Vagina (tissue), 2 donors: ENCODE results near the gene CHRM4.

Source experiments
- POLR2A ChIP-seq, 2 donors: fragments of 450-650 bp; IDR thresholded peaks; one replicate each; pipeline ENCODE4 v1.6.1; 2017; ENCODE audit warnings: antibody characterized with exemption in 2 of 2, mild to moderate bottlenecking in 2 of 2, moderate library complexity in 2 of 2
- POLR2AphosphoS5 ChIP-seq, 2 donors: sonication (generic); formaldehyde crosslinking; IDR thresholded peaks; one replicate each; pipeline ENCODE4 v1.9.0; 2017; ENCODE audit warnings: antibody characterized with exemption in 2 of 2, mild to moderate bottlenecking in 2 of 2, low read depth in 1 of 2; ENCODE audit not compliant: insufficient read depth in 1 of 2

DNA sequence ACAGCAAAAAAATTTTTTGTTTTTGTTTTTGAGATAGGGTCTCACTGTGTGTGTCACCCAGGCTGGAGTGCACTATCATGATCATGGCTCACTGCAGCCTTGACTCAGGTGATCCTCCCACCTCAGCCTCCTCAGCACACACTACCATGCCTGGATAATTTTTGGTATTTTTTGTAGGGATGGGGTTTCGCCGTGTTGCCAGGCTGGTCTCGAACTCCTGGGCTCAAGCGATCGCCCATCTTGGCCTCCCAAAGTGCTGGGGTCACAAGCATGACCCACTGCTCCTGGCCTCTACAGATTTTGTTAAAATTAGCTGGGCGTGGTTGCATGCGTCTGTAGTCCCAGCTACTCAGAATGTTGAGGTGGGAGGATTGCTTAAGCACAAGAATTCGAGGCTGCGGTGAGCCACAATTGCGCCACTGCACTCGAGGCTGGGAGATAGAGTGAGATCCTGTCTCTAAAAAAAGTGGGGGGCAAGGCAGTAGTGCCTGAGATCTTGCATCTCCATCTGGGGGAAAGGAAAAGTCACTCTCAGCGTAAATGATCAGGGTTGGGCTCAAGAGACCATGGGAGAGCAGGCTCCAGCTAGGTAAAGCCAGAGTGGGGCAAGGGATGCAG, 54.9 kb downstream of the CHRM4 start:
- TF ChIP-seq POLR2A (IDR thresholded peaks at IDR 0.05) (no peak), POLR2AphosphoS5 (IDR thresholded peaks at IDR 0.05; ENCODE audit: insufficient read depth in 1 of 2, low read depth in 1 of 2) (no peak)
